DMS53 treated with DMSO at 0.1 percent for 48 hours (cell line): ENCODE data around the gene CDKN1C.

Source experiments
- DNase-seq: peaks from one replicate; lab custom pipeline; 2025; ENCODE audit not compliant: unreplicated experiment; lab: John Stamatoyannopoulos, UW

The CDKN1C gene

GRCh38 chr11:2923446-2924375, 38.1 kb upstream of the CDKN1C start:
- no peak for DNase-seq

GRCh38 chr11:2922655-2923054, 37.1 kb upstream of the CDKN1C start:
- no peak for DNase-seq

GRCh38 chr11:2921742-2922493, 36.3 kb upstream of the CDKN1C start:
- no peak for DNase-seq

GRCh38 chr11:2921261-2921660, 35.7 kb upstream of the CDKN1C start:
- no peak for DNase-seq

- DNase-seq, result no peak
Measured at GRCh38 chr11:2920343-2920742, 34.8 kb upstream of the CDKN1C start.

GRCh38 chr11:2919837-2920236, 34.3 kb upstream of the CDKN1C start:
- DNase-seq, result no peak

- DNase-seq, result no peak
Measured at GRCh38 chr11:2919188-2919587, 33.6 kb upstream of the CDKN1C start.

- DNase-seq, result no peak
Measured at GRCh38 chr11:2917842-2918490, 32.4 kb upstream of the CDKN1C start.

GRCh38 chr11:2916892-2917645, 31.5 kb upstream of the CDKN1C start:
- DNase-seq, result no peak

GRCh38 chr11:2916114-2916891, 30.7 kb upstream of the CDKN1C start:
- DNase-seq, result no peak

GRCh38 chr11:2915473-2915872, 29.9 kb upstream of the CDKN1C start:
- DNase-seq, result no peak

- no peak for DNase-seq
Measured at GRCh38 chr11:2914455-2915195, 29.1 kb upstream of the CDKN1C start.

- DNase-seq, result no peak
Measured at GRCh38 chr11:2913776-2914175, 28.2 kb upstream of the CDKN1C start.

- no peak for DNase-seq
Measured at GRCh38 chr11:2913019-2913431, 27.4 kb upstream of the CDKN1C start.

GRCh38 chr11:2912498-2912897, 26.9 kb upstream of the CDKN1C start:
- DNase-seq, result peak; percentile 95

GRCh38 chr11:2911785-2912391, 26.3 kb upstream of the CDKN1C start:
- DNase-seq, result no peak

GRCh38 chr11:2911088-2911784, 25.7 kb upstream of the CDKN1C start:
- DNase-seq, result no peak

GRCh38 chr11:2910401-2910955, 24.9 kb upstream of the CDKN1C start:
- no peak for DNase-seq
